Mesothelial cell of epicardium (in vitro differentiated cells): Measurements from ENCODE around the gene SLC27A3. TPM values are rescaled to one million over a fixed set of nuclear protein-coding genes. Genes with fewer than 3 reads are reported as not detected.

Source experiments
- DNase-seq, 2 experiments: peaks; one replicate each; pipeline ENCODE4 v3.0.0; 2021; ENCODE audit warnings: low spot score in 2 of 2; ENCODE audit not compliant: unreplicated experiment in 2 of 2
- H3K27ac Mint-ChIP-seq: 2 replicates; pipeline ENCODE4 v1.8.0; 2021; ENCODE audit warnings: mixed read lengths
- H3K27me3 Mint-ChIP-seq: 2 replicates; pipeline ENCODE4 v1.8.0; 2021; ENCODE audit warnings: low read depth, mixed read lengths
- H3K36me3 Mint-ChIP-seq: 2 replicates; pipeline ENCODE4 v1.8.0; 2021; ENCODE audit warnings: mixed read lengths
- H3K4me1 Mint-ChIP-seq: 2 replicates; pipeline ENCODE4 v1.8.0; 2021; ENCODE audit warnings: mixed read lengths
- H3K4me3 Mint-ChIP-seq: 2 replicates; pipeline ENCODE4 v1.8.0; 2021; ENCODE audit warnings: mild to moderate bottlenecking, moderate library complexity, mixed read lengths
- H3K9me3 Mint-ChIP-seq: 2 replicates; pipeline ENCODE4 v1.8.0; 2021; ENCODE audit warnings: mixed read lengths
- total RNA-seq: library from RNA; stranded (reverse); gene quantifications from 3 replicates; pipeline ENCODE4 v1.2.1, GENCODE V29; 2021
- TF ChIP-seq, protein P1 (sequence below): fragments of 200-600 bp; sonication (generic); IDR thresholded peaks from one replicate; pipeline ENCODE4 v1.5.0; 2021; ENCODE audit warnings: antibody characterized with exemption; ENCODE audit not compliant: unreplicated experiment

SLC27A3 gene
- total RNA-seq, 1 donor from 2014 or later, result 29.7 TPM

DNA sequence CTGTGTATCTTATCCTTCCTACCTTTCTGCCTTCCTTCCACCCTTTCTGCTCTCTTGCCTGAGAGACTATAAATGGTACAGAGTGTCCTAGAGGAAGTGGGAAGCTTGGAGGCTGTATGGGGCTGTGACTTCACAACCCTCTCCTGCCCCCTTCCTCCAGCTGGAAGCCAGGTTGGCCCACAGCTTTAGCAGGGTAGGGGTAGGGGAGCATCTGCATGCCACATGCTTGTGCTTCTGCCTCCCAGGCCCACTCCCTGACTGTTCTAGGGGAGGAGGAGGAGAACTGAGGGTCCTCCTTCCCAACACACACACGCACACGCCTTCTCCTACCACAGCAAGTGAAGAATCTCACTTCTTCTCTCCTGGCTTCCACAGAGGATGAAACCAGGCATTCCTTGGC is 3.9 kb upstream of the SLC27A3 start:
- DNase-seq, result no peak
- Mint-ChIP-seq H3K36me3 (peaks cover 21% of the 10 kb centered on the region), H3K4me3 (no peak overlapping the region), H3K4me1 (peaks cover 10% of the 10 kb centered on the region), H3K27ac (peak overlapping the region; percentile 2), H3K27me3 (no peaks in the 10 kb centered on the region), H3K9me3 (no peaks in the 10 kb centered on the region)
- TF ChIP-seq, protein P1, sequence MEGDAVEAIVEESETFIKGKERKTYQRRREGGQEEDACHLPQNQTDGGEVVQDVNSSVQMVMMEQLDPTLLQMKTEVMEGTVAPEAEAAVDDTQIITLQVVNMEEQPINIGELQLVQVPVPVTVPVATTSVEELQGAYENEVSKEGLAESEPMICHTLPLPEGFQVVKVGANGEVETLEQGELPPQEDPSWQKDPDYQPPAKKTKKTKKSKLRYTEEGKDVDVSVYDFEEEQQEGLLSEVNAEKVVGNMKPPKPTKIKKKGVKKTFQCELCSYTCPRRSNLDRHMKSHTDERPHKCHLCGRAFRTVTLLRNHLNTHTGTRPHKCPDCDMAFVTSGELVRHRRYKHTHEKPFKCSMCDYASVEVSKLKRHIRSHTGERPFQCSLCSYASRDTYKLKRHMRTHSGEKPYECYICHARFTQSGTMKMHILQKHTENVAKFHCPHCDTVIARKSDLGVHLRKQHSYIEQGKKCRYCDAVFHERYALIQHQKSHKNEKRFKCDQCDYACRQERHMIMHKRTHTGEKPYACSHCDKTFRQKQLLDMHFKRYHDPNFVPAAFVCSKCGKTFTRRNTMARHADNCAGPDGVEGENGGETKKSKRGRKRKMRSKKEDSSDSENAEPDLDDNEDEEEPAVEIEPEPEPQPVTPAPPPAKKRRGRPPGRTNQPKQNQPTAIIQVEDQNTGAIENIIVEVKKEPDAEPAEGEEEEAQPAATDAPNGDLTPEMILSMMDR, result no peak

DNA sequence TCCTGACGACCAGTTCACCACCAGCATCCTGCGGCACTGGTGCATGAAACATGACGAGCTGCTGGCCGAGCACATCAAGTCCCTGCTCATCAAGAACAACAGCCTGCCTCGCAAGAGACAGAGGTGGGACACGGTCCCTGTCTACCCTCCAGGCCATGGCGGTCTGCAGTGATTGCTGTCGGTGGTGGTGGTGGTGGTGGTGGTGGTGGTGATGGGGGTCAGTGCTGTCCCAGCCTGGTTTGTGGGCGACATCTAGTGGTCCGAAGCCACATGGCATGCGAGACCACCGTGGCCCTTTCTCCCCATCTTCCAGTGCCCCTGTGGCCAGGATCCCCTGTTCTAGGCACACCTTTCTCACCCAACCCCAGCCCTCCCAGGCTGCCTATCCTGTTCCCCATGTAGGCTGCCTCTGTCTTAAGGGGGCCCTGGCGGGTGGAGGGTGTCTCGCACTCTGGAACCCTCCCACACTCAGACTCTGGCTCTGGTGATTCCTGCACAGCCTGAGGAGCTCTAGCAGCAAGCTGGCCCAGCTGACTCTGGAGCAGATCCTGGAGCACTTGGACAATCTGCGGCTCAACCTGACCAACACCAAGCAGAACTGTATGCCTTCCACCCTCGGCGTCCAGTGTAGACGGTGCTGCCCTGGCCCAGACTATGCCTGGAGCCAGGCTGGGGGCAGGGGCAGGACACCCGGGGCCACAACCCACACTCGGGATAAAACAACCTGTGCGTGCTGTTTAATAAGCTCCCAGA is 3.2 kb upstream of the SLC27A3 start:
- DNase-seq, result peak in 1 of 2 experiments; percentile 68
- Mint-ChIP-seq H3K27ac (no peak overlapping the region), H3K36me3 (peaks cover 20% of the 10 kb centered on the region), H3K27me3 (no peaks in the 10 kb centered on the region), H3K4me1 (peaks cover 16% of the 10 kb centered on the region), H3K9me3 (no peaks in the 10 kb centered on the region), H3K4me3 (no peak overlapping the region)
- TF ChIP-seq, protein P1, result peak; percentile 26

DNA sequence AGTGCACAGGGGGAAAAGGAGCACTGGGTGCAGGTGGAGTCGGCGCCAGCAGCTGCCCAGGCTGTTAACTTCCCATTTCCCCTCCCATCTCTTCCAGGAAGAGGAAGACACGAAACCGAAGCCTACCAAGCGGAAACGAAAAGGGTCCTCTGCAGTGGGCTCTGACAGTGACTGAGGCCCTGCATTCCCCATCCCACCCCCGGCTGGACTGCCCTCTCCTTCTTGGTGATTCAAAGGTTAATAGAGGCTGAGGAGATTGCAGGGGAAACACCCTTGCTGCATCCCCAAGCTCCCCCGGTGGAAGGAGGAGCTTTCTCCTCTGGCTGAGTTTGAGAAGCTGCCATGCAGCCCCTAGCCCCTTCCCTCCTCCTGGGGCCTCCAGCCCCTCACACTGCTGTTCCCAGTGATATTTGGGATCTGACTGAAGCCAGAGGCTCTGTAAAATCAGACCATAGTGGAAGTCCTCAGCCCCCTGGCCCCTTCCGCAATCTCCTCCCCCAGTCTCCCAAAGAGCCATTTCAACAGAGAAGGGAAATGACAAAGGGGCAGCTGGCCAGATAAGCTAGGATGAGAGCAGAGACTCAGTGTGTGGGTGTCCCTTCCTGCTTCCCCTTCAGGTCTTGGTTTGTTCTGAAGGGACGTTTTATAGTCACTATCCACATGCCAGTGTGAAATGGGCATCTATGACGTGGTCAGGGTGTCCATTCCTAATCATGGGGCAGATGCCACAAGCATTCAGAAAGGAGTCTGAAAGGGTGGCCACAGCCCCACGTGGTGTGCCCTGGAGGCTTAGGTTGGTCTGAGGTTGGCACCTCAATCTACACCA is 1.9 kb upstream of the SLC27A3 start:
- peak overlapping the region; percentile 31 for H3K4me3 Mint-ChIP-seq
- peak overlapping the region; percentile 91 for H3K27ac Mint-ChIP-seq
- peaks cover 21% of the 10 kb centered on the region for H3K4me1 Mint-ChIP-seq
- TF ChIP-seq, protein P1, result no peak
- peaks cover 13% of the 10 kb centered on the region for H3K36me3 Mint-ChIP-seq
- DNase-seq, result no peak
- no peaks in the 10 kb centered on the region for H3K27me3 Mint-ChIP-seq
- H3K9me3 Mint-ChIP-seq, result no peaks in the 10 kb centered on the region

DNA sequence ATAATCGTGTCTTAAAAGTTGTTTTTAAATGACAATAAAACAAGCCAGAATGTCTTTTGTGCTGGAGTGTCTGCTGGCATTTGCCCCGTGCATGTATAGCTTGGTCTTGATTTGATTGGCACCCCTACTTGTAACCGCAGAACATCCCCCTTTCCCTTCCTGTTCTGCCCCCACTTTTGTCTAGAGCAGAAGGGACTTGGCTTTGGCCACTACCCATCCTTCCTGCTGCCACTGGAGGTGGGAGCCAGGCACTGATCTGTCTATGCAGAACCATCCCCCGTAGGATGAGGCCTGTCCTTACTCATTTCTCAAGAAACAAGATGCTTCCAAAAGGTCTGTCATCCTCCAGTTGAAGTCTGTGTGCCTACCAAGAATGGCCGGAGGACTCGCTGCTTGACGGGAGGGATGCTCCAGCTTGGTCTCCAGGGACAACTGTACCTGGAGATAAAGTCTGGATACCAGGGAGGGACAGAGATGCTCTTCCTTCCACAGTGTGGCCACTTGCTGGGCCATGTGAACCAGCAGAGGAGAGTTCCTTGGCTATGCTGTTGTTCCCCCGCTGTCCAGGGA is 1.1 kb upstream of the SLC27A3 start:
- peak overlapping the region; percentile 91 for H3K27ac Mint-ChIP-seq
- TF ChIP-seq, protein P1, result no peak
- no peaks in the 10 kb centered on the region for H3K9me3 Mint-ChIP-seq
- H3K4me3 Mint-ChIP-seq, result peak overlapping the region; percentile 78
- no peak for DNase-seq
- H3K27me3 Mint-ChIP-seq, result no peaks in the 10 kb centered on the region
- peaks cover 10% of the 10 kb centered on the region for H3K36me3 Mint-ChIP-seq
- peaks cover 21% of the 10 kb centered on the region for H3K4me1 Mint-ChIP-seq

DNA sequence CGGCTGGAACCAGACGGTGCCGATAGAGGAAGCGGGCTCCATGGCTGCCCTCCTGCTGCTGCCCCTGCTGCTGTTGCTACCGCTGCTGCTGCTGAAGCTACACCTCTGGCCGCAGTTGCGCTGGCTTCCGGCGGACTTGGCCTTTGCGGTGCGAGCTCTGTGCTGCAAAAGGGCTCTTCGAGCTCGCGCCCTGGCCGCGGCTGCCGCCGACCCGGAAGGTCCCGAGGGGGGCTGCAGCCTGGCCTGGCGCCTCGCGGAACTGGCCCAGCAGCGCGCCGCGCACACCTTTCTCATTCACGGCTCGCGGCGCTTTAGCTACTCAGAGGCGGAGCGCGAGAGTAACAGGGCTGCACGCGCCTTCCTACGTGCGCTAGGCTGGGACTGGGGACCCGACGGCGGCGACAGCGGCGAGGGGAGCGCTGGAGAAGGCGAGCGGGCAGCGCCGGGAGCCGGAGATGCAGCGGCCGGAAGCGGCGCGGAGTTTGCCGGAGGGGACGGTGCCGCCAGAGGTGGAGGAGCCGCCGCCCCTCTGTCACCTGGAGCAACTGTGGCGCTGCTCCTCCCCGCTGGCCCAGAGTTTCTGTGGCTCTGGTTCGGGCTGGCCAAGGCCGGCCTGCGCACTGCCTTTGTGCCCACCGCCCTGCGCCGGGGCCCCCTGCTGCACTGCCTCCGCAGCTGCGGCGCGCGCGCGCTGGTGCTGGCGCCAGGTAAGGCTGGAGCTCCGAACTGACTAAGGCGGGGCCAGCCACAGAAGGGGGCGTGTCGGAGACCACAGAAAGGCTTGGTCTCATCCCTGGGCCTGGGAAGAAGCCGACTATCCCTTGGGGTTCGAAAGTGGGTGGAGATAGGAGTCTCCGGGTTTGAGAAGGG is 486 bp downstream of the SLC27A3 start:
- Mint-ChIP-seq H3K27ac (peak overlapping the region; percentile 85), H3K36me3 (peaks cover 2% of the 10 kb centered on the region), H3K9me3 (no peaks in the 10 kb centered on the region), H3K4me3 (peak overlapping the region; percentile 78), H3K4me1 (peaks cover 21% of the 10 kb centered on the region), H3K27me3 (no peaks in the 10 kb centered on the region)
- TF ChIP-seq, protein P1, result no peak
- peak; percentile 68 to 83 for DNase-seq
